Measurements from ENCODE around the gene P4HB. TPM values are rescaled to one million over a fixed set of nuclear protein-coding genes. Genes with fewer than 3 reads are reported as not detected.

P4HB gene
- total RNA-seq, 4 donors from 2014 or later, result 548 to 1,124 (median 681) TPM

DNA sequence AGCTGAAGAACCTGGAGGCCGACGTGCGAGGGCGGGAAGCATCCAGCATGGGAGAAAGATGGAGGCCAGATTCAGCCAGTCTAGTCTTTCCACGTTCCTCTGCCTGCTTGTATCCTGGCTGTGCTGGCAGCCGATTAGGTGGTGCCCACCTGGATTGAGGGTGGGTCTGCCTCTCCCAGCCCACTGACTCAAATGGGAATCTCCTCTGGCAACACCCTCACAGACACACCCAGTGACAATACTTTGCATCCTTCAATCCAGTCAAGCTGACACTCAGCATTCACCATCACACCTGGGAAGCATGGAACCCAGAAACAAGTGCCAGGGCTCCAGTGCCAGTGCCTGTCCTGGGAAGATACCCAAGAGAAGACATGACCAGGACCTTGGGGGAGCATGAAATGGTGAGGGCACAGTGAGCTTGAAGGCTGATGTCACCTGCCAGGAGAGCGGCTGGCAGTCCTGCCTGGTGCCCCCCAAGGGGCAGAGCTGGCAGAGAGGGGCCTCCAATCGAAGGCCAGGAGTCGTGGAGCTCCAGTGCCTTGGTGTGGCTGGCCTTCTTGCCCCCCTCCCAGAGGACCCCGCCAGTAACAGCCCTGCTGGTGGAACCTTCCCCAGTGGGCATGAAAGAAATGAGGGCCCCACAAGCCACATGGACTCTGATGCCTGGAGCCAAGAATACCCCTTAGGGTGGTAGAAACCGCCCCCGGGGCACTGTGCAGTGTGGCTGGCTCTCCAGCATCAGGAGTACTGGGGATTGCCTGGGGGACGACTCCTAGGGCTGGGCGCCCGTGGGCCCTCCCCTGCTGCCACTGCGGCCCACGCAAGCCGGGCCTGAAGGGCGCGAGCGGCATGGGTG, 41.1 kb upstream of the P4HB start:
- peaks cover 14 to 17% of the 10 kb centered on the region in 2 donors for H3K36me3 ChIP-seq
- WGBS, 2 donors, result 73 to 97% methylated on average over 4 to 14 of the region's 21 CpGs

DNA sequence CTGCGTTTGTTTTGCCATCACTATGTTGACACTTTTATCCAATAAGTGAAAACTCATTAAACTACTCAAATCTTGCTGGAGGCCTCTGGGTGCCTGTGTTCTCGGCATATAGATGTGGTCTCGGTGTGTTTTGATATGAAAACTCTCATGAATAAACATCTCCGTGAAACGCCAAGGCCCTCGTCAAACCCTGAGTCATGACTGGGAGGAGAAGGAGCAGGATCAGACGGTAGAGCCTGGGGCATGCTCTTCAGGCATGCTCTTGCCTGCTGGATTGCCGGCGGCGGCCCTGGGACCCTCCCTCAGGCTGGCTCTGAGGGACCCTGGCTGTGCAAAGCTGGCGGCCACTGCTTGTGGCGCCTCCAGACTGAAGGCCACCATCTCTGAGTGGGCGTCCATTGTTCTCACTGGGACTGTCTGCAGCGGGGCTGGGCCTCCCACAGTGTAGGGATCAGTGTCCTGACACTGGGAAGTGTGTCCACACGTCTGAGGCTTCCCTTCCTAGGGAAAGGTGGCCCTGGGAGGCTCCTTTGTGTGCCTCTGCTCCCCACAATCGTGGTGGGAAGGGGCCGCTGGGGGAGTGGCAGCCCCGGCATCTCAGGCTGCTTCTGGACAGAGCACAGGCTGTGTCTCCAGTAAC, 40.0 kb upstream of the P4HB start:
- Histone ChIP-seq H3K27me3 (no peaks in the 10 kb centered on the region), H3K9me3 (no peaks in the 10 kb centered on the region), H3K36me3 (peaks cover 17 to 28% of the 10 kb centered on the region in 2 donors), H3K4me1 (peaks cover 0 to 14% of the 10 kb centered on the region in 2 donors), H3K27ac (no peak overlapping the region), H3K4me3 (replicated peaks in 1 of 3) (no peak overlapping the region)
- TF ChIP-seq, protein P1, sequence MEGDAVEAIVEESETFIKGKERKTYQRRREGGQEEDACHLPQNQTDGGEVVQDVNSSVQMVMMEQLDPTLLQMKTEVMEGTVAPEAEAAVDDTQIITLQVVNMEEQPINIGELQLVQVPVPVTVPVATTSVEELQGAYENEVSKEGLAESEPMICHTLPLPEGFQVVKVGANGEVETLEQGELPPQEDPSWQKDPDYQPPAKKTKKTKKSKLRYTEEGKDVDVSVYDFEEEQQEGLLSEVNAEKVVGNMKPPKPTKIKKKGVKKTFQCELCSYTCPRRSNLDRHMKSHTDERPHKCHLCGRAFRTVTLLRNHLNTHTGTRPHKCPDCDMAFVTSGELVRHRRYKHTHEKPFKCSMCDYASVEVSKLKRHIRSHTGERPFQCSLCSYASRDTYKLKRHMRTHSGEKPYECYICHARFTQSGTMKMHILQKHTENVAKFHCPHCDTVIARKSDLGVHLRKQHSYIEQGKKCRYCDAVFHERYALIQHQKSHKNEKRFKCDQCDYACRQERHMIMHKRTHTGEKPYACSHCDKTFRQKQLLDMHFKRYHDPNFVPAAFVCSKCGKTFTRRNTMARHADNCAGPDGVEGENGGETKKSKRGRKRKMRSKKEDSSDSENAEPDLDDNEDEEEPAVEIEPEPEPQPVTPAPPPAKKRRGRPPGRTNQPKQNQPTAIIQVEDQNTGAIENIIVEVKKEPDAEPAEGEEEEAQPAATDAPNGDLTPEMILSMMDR (IDR thresholded peaks at IDR 0.05), result no peak
- TF ChIP-seq POLR2A (IDR thresholded peaks at IDR 0.05), result no peak
- WGBS, 2 donors, result 80 to 85% methylated on average over 13 to 17 of the region's 18 CpGs
- intact Hi-C loops (cut with DNase I), result no loop called here
- no peak for DNase-seq

More for the DNA sequence above, 41.1 kb upstream of the P4HB start:
- TF ChIP-seq, protein P1 (IDR thresholded peaks at IDR 0.05), result no peak
- TF ChIP-seq POLR2A (IDR thresholded peaks at IDR 0.05), result no peak
- intact Hi-C loops (cut with DNase I), result no loop called here
- no peak overlapping the region for H3K27ac ChIP-seq
- no peaks in the 10 kb centered on the region for H3K27me3 ChIP-seq
- peak overlapping the region in 1 of 3 donors; percentile 28 for H3K4me3 ChIP-seq (replicated peaks in 1 of 3)
- no peak for DNase-seq
- peaks cover 0 to 14% of the 10 kb centered on the region in 2 donors for H3K4me1 ChIP-seq
- no peaks in the 10 kb centered on the region for H3K9me3 ChIP-seq

DNA sequence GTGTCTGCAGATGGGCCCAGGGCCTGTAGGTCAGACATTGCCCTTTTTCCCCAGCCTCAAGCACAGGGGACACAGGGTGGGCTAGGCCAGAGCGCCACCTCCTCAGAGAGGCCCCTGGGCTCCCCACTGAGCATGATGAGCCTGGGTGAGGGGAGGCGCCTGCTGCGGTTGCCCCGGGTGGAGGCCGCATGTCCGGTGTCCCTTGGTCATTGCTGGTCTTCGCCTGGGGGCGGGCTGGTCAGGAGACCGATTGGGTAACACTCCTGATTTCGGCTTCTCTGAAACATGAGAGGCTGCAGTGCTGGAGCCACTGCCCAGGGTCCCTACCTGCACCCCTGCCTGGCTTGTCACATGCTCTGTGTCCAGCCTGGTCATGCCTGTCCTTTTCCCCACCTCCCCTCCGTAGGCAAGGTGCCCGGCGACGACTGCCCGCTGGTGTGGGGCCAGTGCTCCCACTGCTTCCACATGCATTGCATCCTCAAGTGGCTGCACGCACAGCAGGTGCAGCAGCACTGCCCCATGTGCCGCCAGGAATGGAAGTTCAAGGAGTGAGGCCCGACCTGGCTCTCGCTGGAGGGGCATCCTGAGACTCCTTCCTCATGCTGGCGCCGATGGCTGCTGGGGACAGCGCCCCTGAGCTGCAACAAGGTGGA, 39.3 kb upstream of the P4HB start:
- WGBS, 2 donors, result 92 to 95% methylated on average over 19 to 20 of the region's 22 CpGs
- intact Hi-C loops (cut with DNase I), result no loop called here
- Histone ChIP-seq H3K27ac (no peak overlapping the region), H3K36me3 (peaks cover 17 to 31% of the 10 kb centered on the region in 2 donors), H3K4me1 (peaks cover 0 to 14% of the 10 kb centered on the region in 2 donors), H3K27me3 (no peaks in the 10 kb centered on the region), H3K4me3 (replicated peaks in 1 of 3) (no peak overlapping the region), H3K9me3 (no peaks in the 10 kb centered on the region)
- DNase-seq, result no peak
- TF ChIP-seq, protein P1 (IDR thresholded peaks at IDR 0.05), result no peak
- TF ChIP-seq POLR2A (IDR thresholded peaks at IDR 0.05), result no peak

DNA sequence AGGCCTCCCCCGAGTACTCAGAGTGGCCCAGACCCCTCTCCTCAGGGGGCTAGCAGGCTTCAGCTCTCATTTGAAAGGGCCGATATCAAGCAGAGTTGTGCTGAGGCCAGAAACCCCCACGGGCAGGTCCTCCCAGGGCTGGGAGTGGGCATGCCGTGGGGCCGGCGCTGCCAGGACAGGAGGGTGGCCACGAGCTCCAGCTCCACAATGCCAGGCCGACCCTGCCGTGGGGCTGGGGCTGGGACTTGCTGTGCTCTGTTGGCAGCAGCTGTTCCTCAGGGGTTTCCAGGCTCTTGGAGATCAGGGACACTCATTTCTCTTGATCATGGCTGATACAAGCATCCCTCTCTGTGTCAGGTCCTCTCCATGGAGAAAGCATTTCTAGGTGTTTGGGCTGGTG, 38.5 kb upstream of the P4HB start:
- H3K36me3 ChIP-seq, result peaks cover 17 to 31% of the 10 kb centered on the region in 2 donors

More for the DNA sequence above, 38.5 kb upstream of the P4HB start:
- Histone ChIP-seq H3K27me3 (no peaks in the 10 kb centered on the region), H3K4me3 (replicated peaks in 1 of 3) (no peak overlapping the region), H3K9me3 (no peaks in the 10 kb centered on the region), H3K27ac (no peak overlapping the region), H3K4me1 (peaks cover 0 to 14% of the 10 kb centered on the region in 2 donors)
- WGBS, 2 donors, result 71 to 95% methylated on average over 1 to 8 of the region's 9 CpGs
- intact Hi-C loops (cut with DNase I), result no loop called here
- no peak for TF ChIP-seq POLR2A (IDR thresholded peaks at IDR 0.05)
- TF ChIP-seq, protein P1 (IDR thresholded peaks at IDR 0.05), result no peak
- no peak for DNase-seq
